Stimulated activated CD8-positive, alpha-beta memory T cell treated with anti-CD3 and anti-CD28 coated beads, Interleukin-4, amount 100 ng/mL, for 1 hour (primary cell): ENCODE measurements around the gene ZSWIM8.
"Not testable (repeated sequence)": the region's sequence is repeated elsewhere in the genome, so short reads cannot be mapped to it uniquely, and the experiment has no call there.

Source experiments
- DNase-seq, 2 donors: peaks; one replicate each; pipeline ENCODE4 v3.0.0-alpha.2; 2020; ENCODE audit warnings: low read depth in 2 of 2, low spot score in 1 of 2

Gene ZSWIM8

DNA sequence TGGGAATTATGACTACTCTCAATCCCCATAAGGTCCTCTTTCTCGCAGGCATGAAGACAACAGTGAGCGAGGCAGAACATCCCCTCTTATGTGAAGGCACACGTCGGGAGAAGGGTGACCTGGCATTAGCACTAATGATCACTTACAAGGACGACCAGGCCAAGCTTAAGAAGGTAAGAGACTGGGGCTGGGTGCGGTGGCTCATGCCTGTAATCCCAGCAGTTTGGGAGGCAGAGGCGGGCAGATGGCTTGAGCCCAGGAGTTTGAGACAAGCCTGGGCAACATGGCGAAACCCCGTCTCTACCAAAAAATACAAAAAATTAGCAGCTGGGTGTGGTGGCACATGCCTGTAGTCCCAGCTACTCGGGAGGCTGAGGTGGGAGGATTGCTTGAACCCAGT lies 10.1 kb downstream of the ZSWIM8 start:
- not testable (repeated sequence) for DNase-seq

DNA sequence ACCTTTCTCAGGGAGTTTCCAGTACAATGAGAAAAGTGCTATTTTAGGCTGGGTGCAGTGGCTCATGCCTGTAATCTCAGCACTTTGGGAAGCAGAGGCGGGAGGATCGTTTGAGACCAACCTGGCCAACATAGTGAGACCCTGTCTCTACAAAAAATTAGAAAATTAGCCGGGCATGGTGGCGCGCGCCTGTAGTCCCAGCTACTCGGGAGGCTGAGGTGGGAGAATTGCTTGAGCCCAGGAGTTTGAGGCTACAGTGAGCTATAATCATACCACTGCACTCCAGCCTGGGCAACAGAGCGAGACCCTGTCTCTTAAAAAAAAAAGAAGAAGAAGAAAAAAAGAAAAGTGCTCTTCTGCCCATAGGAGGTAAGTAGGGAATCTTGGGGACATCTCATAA lies 10.6 kb downstream of the ZSWIM8 start:
- not testable (repeated sequence) for DNase-seq

DNA sequence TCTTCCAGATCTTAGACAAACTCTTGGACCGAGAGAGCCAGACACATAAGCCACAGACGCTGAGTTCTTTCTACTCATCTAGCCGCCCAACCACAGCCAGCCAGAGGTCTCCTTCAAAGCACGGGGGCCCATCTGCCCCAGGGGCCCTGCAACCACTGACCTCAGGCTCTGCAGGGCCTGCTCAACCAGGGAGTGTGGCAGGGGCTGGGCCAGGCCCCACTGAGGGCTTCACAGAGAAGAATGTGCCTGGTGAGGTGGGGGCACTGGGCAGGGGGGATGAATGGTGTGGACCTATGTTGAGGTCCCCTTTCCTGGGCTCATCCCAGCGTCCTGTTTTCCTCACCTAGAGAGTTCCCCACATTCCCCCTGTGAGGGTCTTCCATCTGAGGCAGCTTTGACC lies 11.4 kb downstream of the ZSWIM8 start:
- DNase-seq, result no peak

DNA sequence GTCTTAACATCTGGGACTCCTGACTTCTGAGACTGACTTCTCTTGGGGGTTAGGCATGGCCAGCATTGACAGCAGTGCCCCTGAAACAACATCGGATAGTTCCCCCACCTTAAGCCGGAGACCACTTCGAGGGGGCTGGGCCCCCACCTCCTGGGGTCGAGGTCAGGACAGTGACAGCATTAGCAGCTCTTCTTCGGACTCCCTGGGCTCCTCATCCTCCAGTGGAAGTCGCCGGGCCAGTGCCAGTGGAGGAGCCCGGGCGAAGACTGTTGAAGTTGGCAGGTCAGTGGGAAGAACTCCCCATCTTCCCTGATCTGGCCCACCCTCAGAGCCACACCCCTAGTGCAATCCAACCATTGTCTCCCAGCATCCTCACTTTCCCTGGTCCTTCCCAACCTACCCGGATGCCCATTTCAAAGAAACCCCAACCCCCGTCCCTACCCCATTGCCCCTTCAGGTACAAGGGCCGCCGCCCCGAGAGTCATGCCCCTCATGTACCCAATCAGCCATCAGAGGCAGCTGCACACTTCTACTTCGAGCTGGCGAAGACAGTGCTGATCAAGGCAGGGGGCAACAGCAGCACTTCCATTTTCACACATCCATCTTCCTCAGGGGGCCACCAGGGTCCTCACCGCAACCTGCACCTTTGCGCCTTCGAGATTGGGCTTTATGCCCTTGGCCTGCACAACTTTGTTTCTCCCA lies 12.1 kb downstream of the ZSWIM8 start:
- DNase-seq, result no peak

DNA sequence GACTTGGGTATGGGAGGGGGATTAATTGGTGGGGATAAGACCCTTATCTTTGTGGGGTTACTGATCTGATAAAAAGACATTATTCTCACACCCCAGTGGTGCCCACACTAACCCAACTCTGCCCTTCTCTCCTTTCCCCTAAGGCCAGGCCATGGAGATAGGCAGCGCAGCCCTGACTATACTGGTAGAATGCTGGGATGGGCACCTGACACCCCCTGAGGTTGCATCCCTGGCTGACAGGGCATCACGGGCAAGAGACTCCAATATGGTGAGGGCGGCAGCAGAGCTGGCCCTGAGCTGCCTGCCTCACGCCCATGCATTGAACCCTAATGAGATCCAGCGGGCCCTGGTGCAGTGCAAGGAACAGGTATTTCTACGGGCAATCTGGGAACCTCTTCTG lies 12.7 kb downstream of the ZSWIM8 start:
- DNase-seq, result no peak

DNA sequence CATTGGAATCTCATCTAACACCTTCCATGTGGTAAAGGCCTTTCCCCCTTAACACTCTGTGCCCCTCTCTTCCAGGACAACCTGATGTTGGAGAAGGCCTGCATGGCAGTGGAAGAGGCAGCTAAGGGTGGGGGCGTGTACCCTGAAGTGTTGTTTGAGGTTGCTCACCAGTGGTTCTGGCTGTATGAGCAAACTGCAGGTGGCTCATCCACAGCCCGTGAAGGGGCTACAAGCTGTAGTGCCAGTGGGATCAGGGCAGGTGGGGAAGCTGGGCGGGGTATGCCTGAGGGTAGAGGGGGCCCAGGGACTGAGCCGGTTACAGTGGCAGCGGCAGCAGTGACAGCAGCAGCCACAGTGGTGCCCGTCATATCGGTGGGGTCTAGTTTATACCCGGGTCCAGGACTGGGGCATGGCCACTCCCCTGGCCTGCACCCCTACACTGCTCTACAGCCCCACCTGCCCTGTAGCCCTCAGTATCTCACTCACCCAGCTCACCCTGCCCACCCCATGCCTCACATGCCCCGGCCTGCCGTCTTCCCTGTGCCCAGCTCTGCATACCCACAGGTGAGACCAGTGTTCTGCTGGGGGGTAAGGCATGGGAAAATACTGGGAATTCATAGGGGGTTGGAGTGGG lies 13.6 kb downstream of the ZSWIM8 start:
- DNase-seq, result no peak

DNA sequence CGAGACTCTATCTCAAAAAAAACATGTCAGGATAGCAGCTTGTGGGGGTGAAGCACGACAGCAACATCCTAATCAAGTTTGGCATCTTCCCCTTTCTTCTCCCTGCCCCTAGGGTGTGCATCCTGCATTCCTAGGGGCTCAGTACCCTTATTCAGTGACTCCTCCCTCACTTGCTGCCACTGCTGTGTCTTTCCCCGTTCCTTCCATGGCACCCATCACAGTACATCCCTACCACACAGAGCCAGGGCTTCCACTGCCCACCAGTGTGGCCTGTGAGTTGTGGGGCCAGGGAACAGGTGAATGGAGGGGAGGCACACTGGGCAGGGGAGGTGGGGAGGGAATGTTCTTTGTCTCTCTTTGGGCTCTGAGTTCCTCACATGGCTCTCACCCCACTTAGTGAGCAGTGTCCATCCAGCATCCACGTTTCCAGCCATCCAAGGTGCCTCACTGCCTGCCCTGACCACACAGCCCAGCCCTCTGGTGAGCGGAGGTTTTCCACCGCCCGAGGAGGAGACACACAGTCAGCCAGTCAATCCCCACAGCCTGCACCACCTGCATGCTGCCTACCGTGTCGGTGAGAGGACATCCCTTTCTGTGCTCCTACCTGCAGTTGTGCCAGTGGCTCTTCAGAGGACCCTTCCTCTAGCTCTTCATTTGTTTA lies 14.6 kb downstream of the ZSWIM8 start:
- no peak for DNase-seq

DNA sequence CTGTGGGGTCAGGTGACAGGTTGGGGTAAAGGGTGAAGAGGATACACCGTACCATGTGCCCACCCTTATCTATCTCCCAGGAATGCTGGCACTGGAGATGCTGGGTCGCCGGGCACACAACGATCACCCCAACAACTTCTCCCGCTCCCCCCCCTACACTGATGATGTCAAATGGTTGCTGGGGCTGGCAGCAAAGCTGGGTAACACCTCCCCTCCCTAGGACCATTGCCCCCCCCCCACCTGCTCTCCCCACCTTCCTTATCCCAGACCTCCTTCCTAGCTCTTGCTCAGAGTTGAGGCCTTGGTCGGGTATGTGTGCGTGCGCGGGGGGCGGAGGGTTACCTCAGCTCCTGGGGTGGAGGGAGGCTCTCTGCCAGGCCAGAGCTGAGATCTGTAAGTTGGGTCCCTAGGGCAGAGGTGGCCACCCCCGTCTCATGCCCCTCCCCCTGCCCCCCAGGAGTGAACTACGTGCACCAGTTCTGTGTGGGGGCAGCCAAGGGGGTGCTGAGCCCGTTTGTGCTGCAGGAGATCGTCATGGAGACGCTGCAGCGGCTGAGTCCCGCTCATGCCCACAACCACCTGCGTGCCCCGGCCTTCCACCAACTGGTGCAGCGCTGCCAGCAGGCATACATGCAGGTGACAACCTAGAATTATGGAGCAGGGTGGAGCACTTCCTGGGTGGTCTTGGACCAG lies 15.3 kb downstream of the ZSWIM8 start:
- no peak for DNase-seq

DNA sequence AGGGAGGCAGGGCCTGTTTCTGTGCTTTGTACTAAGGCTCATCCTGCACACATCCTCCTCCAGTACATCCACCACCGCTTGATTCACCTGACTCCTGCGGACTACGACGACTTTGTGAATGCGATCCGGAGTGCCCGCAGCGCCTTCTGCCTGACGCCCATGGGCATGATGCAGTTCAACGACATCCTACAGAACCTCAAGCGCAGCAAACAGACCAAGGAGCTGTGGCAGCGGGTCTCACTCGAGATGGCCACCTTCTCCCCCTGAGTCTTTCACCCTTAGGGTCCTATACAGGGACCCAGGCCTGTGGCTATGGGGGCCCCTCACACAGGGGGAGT lies 15.8 kb downstream of the ZSWIM8 start:
- no peak for DNase-seq

DNA sequence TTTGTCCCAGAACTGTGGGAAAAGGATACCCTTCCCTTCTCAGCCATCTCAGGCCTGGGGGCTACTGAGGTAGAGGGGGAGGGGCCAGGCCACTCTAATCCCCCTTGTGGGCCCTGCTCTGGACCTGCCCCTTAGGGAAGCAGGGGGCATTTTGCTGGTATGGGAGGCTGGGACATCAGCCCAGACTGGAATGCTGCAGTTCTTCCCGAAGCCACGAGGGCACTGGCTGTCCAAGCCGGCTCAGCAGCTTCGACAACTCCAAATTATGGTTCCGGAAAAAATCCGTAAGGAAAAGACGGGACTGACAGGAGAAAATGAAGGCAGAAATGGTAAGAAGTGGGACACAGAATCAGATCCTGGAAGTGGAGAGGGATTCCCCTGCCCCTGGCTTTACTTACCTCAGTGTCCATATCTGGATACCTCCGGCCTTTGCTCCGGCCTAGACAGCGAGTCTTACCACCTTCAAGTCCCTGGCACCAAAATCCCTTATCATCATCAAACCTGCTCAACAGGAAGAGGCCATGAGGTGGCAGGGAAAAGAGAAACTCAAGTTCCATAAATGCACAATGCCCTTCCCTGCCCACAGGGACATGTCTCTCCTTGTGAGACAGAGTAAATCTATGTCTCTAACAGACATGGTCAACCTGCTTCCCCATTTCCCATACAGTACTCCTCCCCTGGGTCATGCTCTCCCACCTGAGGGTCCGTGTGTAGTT lies 17.0 kb downstream of the ZSWIM8 start:
- DNase-seq, result no peak

DNA sequence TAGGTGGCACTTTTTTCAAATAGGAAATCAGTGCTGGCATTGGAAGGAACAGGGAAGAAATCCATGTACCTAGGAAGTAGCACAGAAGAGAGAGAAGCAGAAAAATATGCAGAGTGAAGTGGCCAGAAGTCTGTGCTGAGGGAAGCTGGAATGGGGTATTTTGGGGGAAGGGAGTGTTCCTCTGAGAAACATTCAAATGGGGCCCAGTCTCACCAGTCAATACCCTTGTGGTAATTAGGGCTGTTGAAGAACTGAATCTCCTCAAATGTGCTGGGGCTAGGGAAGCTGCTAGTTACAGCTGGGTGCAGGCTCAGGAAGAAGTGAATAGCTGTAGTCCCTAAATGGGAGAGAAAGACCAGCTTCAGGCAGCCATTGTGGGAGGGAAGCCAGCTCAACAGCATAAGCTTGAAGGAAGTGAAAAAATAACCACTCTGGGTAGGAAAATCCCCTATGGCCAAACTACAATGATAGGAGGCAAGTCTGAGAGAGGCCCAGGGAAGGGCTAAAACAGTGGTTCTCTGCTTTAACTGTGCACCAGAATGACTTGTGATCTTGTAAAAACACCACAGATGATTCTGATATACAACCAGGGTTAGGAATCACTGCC lies 18.4 kb downstream of the ZSWIM8 start:
- no peak for DNase-seq

DNA sequence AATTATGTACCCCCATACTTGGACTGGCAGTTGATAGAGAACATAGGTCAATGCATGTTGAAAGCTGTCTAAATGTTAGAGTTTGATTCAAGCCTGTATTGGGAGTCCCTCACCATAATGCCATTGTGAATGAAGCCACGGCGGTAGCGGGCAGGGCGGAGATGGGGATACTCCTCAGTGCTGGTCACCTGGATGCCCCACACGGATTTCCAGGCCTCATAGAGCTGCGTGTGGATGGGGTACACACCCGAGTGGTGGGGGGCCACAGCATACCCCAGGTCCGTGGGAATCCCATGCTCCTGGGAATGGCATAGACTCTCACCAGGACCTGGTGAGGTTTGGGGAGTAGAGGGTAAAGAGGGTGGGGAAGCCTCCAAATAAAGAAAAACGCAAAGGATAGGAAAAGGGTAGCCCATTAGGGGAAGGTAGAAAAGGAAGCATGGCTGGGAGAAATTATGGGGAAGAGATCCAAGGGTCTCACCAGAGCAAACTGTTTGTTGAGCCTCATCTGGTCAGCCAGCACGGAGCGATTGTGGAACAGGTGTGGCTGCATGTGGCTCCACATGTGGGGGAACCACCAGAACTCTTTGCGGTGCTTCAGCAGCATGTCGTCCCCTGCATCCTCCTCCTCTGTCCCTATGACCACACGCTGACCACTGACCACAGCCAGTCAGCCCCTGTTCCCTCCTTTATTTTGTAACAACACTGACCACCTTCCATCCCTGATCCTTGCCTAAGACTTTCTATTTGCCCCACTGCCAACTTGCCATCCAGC lies 21.0 kb downstream of the ZSWIM8 start:
- DNase-seq, result no peak

DNA sequence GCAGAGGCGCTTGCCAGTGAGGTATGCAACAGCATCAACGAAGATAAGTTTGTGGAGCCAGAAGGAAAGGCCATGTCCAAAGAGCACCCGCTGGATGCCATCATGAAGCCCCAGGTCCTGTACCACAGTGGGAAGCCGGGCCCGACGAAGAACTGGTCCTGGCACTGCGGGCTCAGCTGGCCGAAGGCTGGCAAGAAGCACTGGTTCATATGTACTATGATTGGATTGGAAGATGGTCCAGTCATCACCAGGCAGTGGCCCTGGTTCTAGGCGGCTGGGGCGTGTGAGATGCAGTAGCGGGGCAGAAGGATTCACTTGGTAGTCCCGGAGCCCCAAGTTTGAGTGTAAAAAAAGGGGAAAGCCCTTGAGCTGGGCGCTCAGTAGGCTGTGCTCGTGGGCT lies 22.1 kb downstream of the ZSWIM8 start:
- no peak for DNase-seq

DNA sequence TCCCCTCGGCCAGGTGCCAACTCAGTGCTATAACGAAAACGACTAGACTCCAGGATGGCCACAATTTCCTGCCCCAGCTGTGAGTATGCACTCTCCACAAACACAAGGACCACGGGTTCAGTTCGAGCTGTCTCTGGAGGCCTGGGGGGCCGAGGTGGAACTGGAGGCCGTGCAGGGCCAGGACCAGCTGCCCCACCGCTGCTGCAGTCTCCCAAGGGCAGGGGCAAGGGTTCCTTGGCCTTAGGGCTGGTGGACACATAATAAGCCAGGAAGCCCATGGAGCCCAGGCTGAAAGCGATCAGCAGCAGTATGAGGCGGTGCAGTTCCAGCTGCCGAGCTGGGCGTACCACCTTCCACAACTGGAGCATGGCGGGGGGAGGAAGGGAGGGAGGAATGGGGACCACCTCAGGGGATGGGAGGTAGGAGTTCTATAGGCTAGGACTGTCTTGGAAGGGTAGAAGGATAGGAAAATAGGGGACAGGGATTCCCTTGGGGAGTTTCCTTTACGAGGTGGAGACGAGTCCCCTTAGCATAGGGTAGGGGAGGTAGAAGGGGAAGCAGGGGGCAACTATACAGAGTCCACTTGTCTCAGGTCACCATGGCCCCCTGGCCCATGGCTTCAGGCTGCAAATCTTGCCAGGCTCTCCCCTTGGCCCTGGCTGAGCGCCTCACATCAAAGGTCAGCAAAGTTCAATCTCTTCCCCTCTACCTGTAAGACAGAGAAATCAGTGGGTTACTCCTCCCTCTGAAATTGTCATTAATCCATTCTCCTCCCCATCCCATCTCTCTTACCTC lies 22.8 kb downstream of the ZSWIM8 start:
- no peak for DNase-seq

DNA sequence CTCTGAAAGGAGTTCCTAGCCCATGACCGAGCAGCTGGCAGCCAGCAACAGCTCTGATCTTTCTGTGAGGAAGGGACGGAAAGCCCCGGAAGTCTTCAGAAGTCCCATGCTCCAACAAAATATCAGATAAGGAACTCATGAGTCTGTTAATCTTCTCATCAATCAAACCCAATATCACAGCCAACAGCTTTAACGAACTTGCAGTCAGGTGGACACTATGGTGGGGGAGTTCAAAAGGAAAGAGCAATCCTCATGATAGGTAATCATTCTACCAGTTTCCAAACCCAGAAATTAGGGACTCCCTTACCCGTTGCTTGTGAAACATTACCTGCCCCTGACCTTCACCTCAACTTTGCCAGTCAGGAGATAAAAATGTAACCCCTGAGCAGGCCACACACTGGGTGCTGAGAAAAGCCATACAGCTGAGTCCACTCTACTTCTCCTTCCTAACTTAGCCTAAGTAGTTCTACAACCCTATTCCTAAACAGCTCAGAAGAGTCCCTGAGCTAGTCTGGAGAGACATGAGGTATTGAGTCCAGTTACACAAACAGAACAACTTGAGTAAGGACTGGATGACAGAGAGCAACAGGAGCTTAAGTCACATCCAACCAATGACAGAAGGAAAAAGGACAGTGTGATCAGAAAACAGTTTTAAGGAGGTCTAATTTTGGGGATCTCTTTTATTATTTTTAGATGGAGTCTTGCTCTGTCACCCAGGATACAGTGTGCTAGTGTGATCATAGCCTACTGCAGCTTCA lies 23.8 kb downstream of the ZSWIM8 start:
- DNase-seq, result no peak

DNA sequence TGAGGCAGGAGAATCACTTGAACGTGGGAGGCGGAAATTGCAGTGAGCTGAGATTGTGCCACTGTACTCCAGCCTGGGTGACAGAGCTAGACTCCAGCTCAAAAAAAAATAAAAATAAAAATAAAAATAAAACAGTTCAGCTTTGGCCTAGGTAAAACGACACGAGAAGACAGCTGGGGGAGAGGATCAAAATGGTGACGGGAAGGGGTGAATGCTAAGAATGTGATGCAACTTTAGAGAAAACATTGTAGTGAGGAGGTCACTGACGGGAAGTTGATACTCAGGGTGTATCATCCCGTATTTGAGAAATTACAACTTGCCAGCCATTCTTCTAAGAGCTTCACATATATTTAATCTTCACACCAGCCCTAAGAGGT lies 24.9 kb downstream of the ZSWIM8 start:
- DNase-seq, result no peak

DNA sequence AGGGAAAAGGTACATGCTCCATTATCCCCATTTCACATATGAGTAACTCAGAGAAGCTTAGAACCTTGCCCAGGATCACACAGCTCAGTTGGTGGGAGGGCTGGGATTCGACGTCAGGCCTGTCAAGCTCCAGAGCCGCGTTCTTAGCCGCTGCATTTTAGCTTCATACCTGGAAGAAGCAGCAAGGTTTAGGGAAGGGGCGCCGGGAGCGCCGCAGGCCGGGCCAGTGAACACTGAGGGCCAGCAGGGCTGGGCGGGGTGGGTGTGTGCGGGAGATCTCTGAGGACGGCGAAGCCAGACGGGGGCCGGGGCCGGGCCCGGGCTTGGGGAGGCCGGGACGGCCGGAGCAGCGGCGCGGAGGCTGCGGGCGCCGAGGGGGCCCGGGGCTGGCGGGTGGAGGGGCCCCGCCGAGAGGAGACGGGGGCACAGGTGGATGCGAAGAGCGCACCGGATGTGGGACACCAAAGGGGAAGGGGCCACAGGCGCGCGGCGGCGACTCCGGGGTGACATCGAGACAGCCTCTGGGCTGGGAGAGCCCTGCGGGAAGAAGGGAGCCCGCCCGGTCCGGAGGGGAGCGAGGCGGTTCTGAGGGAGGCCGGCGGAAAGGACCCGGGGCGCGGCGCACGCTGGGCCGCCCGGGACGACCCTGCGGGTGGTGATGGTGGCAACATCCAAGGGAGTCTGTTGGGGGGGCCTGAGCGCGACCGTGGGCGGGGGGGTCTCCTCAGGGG lies 25.5 kb downstream of the ZSWIM8 start:
- DNase-seq, result peak; percentile 13 to 28

DNA sequence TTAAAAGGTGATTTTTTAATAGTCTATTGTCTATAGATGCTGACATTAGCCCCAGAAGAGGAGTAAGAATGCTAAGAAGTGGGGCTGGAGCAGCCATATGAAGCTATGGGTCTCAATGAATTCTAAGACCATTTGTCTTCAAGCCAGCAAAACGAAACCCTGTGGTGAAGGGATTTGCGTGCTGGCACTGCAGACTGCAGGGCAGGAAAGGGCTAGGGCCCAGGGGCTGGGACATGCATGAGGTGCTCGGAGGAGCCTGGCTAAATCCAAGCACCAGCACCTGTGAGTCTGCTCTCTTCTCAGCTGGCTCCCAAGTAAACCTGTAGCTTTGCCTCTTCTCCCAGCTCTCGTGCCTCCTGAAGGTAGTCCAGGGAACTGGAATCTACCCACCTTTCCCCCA lies 27.3 kb downstream of the ZSWIM8 start:
- DNase-seq, result no peak
